Neural progenitor cell (in vitro differentiated cells): Measurements from ENCODE around the gene MAGED2. TPM values are rescaled to one million over a fixed set of nuclear protein-coding genes. Genes with fewer than 3 reads are reported as not detected.
"Not testable (repeated sequence)": the region's sequence is repeated elsewhere in the genome, so short reads cannot be mapped to it uniquely, and the experiment has no call there.

Experiments used
- DNase-seq: peaks from one replicate; pipeline ENCODE4 v3.0.0-alpha.2; 2016; ENCODE audit warnings: low spot score
- H2AFZ ChIP-seq: fragments of 200-600 bp; sonication (generic); replicated peaks from 2 replicates; pipeline ENCODE4 v1.6.1; 2016; ENCODE audit warnings: antibody characterized with exemption
- H3F3A ChIP-seq: fragments of 200-600 bp; sonication (generic); 2 replicates; pipeline ENCODE4 v1.6.1; 2016; ENCODE audit warnings: antibody characterized with exemption, low read depth
- H3K27ac ChIP-seq: fragments of 200-600 bp; sonication (generic); 2 replicates; pipeline ENCODE4 v1.5.1; 2016; ENCODE audit warnings: mild to moderate bottlenecking
- H3K27me3 ChIP-seq: fragments of 200-600 bp; sonication (generic); 2 replicates; pipeline ENCODE4 v1.6.1; 2016; ENCODE audit warnings: mild to moderate bottlenecking, moderate library complexity
- H3K36me3 ChIP-seq: fragments of 200-600 bp; sonication (generic); 2 replicates; pipeline ENCODE4 v1.5.1; 2016
- H3K4me1 ChIP-seq: fragments of 200-600 bp; sonication (generic); 2 replicates; pipeline ENCODE4 v1.6.1; 2016; ENCODE audit warnings: mixed run types
- H3K4me2 ChIP-seq: fragments of 200-600 bp; sonication (generic); 2 replicates; pipeline ENCODE4 v1.6.1; 2016
- H3K4me3 ChIP-seq: fragments of 200-600 bp; sonication (generic); 2 replicates; pipeline ENCODE4 v1.5.1; 2016
- H3K79me2 ChIP-seq: fragments of 200-600 bp; sonication (generic); 2 replicates; pipeline ENCODE4 v1.6.1; 2016; ENCODE audit warnings: low read depth
- H3K9ac ChIP-seq: fragments of 200-600 bp; sonication (generic); 2 replicates; pipeline ENCODE4 v1.6.1; 2016
- H3K9me3 ChIP-seq: fragments of 200-600 bp; sonication (generic); 2 replicates; pipeline ENCODE4 v1.5.1; 2016; ENCODE audit warnings: low read depth
- H4K20me1 ChIP-seq: fragments of 200-600 bp; sonication (generic); 2 replicates; pipeline ENCODE4 v1.6.1; 2016; ENCODE audit warnings: low read depth
- H3K27ac Mint-ChIP-seq: 3 replicates; pipeline ENCODE4 v1.8.0; 2021; ENCODE audit warnings: mixed read lengths
- H3K27me3 Mint-ChIP-seq: 2 replicates; pipeline ENCODE4 v1.8.0; 2022; ENCODE audit warnings: low read depth, mild to moderate bottlenecking, inconsistent platforms, moderate library complexity, mixed read lengths; ENCODE audit not compliant: insufficient read depth
- H3K36me3 Mint-ChIP-seq: 3 replicates; pipeline ENCODE4 v1.8.0; 2021; ENCODE audit warnings: mixed read lengths
- H3K4me1 Mint-ChIP-seq: 3 replicates; pipeline ENCODE4 v1.8.0; 2021; ENCODE audit warnings: mixed read lengths
- H3K4me3 Mint-ChIP-seq: 3 replicates; pipeline ENCODE4 v1.8.0; 2021; ENCODE audit warnings: mild to moderate bottlenecking, moderate library complexity, mixed read lengths
- H3K9me3 Mint-ChIP-seq: 3 replicates; pipeline ENCODE4 v1.8.0; 2020; ENCODE audit warnings: mixed read lengths
- CTCF ChIP-seq: fragments of 200-600 bp; sonication (generic); IDR thresholded peaks from 2 replicates; pipeline ENCODE4 v1.5.1; 2017; ENCODE audit warnings: antibody characterized with exemption, mild to moderate bottlenecking
- EZH2 ChIP-seq: fragments of 200-600 bp; sonication (generic); IDR thresholded peaks from 2 replicates; pipeline ENCODE4 v1.6.1; 2017; ENCODE audit warnings: antibody characterized with exemption, mild to moderate bottlenecking, moderate library complexity
- EZH2phosphoT487 ChIP-seq: fragments of 200-600 bp; sonication (generic); IDR thresholded peaks from 2 replicates; pipeline ENCODE4 v1.6.1; 2017; ENCODE audit warnings: antibody characterized with exemption
- total RNA-seq: library from RNA; depleted of rRNA; stranded (reverse); fragments of >200 nt; gene quantifications from 2 replicates; pipeline ENCODE4 v1.2.3, GENCODE V29; 2015; ENCODE audit warnings: low replicate concordance

MAGED2 gene
- total RNA-seq: 255 and 299 TPM in 2 replicates

- peaks cover 6% of the 10 kb centered on the region for H3K9me3 Mint-ChIP-seq
- DNase-seq: peak; percentile 56
These were observed at the start of gene MAGED2 for GRCh38 chrX:54807524-54808108. MAGED2 (plus strand) TSS chrX:54807745; CDS start chrX:54809332, 1,587 bp downstream.

GRCh38 chrX:54758114-54759055 lies 49.2 kb upstream of the MAGED2 start:
- H3K4me2 ChIP-seq: no peak overlapping the region
- H3K4me1 Mint-ChIP-seq: peaks cover 3% of the 10 kb centered on the region
- no peaks in the 10 kb centered on the region for H3K79me2 ChIP-seq
- H3K36me3 ChIP-seq: no peaks in the 10 kb centered on the region
- H3K9me3 Mint-ChIP-seq: peaks cover 13% of the 10 kb centered on the region
- no peak for TF ChIP-seq EZH2
- TF ChIP-seq CTCF: no peak
- TF ChIP-seq EZH2phosphoT487: no peak
- H3F3A ChIP-seq: no peaks in the 10 kb centered on the region
- H3K36me3 Mint-ChIP-seq: no peaks in the 10 kb centered on the region
- no peak overlapping the region for H3K27ac Mint-ChIP-seq
- no peak overlapping the region for H3K27ac ChIP-seq
- H3K4me3 Mint-ChIP-seq: no peak overlapping the region
- no peaks in the 10 kb centered on the region for H3K27me3 ChIP-seq
- H3K4me3 ChIP-seq: no peak overlapping the region
- H3K4me1 ChIP-seq: no peaks in the 10 kb centered on the region
- no peak overlapping the region for H2AFZ ChIP-seq
- H3K27me3 Mint-ChIP-seq: no peaks in the 10 kb centered on the region
- no peak for DNase-seq
- no peak overlapping the region for H3K9ac ChIP-seq
- H4K20me1 ChIP-seq: no peaks in the 10 kb centered on the region
- H3K9me3 ChIP-seq: peaks cover 4% of the 10 kb centered on the region

More at GRCh38 chrX:54807524-54808108, at the start of gene MAGED2:
- no peaks in the 10 kb centered on the region for H3K9me3 ChIP-seq
- peaks cover 16% of the 10 kb centered on the region for H3K36me3 Mint-ChIP-seq
- peak within 1 kb of the TSS; percentile 97 for H3K27ac Mint-ChIP-seq
- peak within 1 kb of the TSS; percentile 16 for H3K9ac ChIP-seq
- peaks cover 8% of the 10 kb centered on the region for H3K27me3 Mint-ChIP-seq
- H4K20me1 ChIP-seq: peaks cover 11% of the 10 kb centered on the region
- no peak within 1 kb of the TSS for H2AFZ ChIP-seq
- H3K36me3 ChIP-seq: no peaks in the 10 kb centered on the region
- peak within 1 kb of the TSS; percentile 72 for H3K4me2 ChIP-seq
- H3K27ac ChIP-seq: peak within 1 kb of the TSS; percentile 95
- no peaks in the 10 kb centered on the region for H3K4me1 ChIP-seq
- H3K27me3 ChIP-seq: no peaks in the 10 kb centered on the region
- H3F3A ChIP-seq: peaks cover 5% of the 10 kb centered on the region
- H3K4me1 Mint-ChIP-seq: peaks cover 5% of the 10 kb centered on the region
- no peak for TF ChIP-seq EZH2phosphoT487
- no peak for TF ChIP-seq EZH2
- TF ChIP-seq CTCF: no peak
- peaks cover 17% of the 10 kb centered on the region for H3K79me2 ChIP-seq
- peak within 1 kb of the TSS; percentile 99 for H3K4me3 Mint-ChIP-seq
- H3K4me3 ChIP-seq: peak within 1 kb of the TSS; percentile 74

GRCh38 chrX:54774391-54775094 lies 33.0 kb upstream of the MAGED2 start:
- peaks cover 14% of the 10 kb centered on the region for H3K4me1 ChIP-seq
- H4K20me1 ChIP-seq, H3K9ac ChIP-seq, H3K36me3 Mint-ChIP-seq, H3K36me3 ChIP-seq, H3K4me3 ChIP-seq, H3K27me3 ChIP-seq, H2AFZ ChIP-seq, H3K27me3 Mint-ChIP-seq, H3K79me2 ChIP-seq: not testable (repeated sequence)
- DNase-seq: peak; percentile 62
- peaks cover 13% of the 10 kb centered on the region for H3K9me3 ChIP-seq
- peaks cover 11% of the 10 kb centered on the region for H3F3A ChIP-seq
- H3K4me3 Mint-ChIP-seq: peak overlapping the region; percentile 63
- H3K27ac ChIP-seq: peak overlapping the region; percentile 94
- peaks cover 17% of the 10 kb centered on the region for H3K9me3 Mint-ChIP-seq
- peak overlapping the region; percentile 100 for H3K27ac Mint-ChIP-seq
- H3K4me1 Mint-ChIP-seq: peaks cover 26% of the 10 kb centered on the region
- peak overlapping the region; percentile 60 for H3K4me2 ChIP-seq
